H9 (cell line): Measurements from ENCODE around the gene NTRK3. TPM values are rescaled to one million over a fixed set of nuclear protein-coding genes. Genes with fewer than 3 reads are reported as not detected.

ENCODE experiments used
- DNase-seq: peaks from one replicate; pipeline ENCODE4 v3.0.0-alpha.2; 2017
- H2AFZ ChIP-seq: one replicate; pipeline ENCODE4 v1.6.1; 2013; ENCODE audit warnings: mild to moderate bottlenecking, low read length, control low read depth, moderate library complexity
- H2AK5ac ChIP-seq: 2 replicates; pipeline ENCODE4 v1.6.1; 2013; ENCODE audit warnings: low read length, control low read depth, mixed read lengths; ENCODE audit not compliant: insufficient read length
- H2BK120ac ChIP-seq: one replicate; pipeline ENCODE4 v1.6.1; 2013; ENCODE audit warnings: low read depth, mild to moderate bottlenecking, low read length, control low read depth, inconsistent platforms; ENCODE audit not compliant: poor library complexity, severe bottlenecking
- H2BK12ac ChIP-seq: 2 replicates; pipeline ENCODE4 v1.6.1; 2013; ENCODE audit warnings: low read length, control low read depth, mixed read lengths, low read depth; ENCODE audit not compliant: insufficient read length
- H2BK15ac ChIP-seq: 2 replicates; pipeline ENCODE4 v1.6.1; 2013; ENCODE audit warnings: low read depth, low read length, control low read depth
- H2BK20ac ChIP-seq: one replicate; pipeline ENCODE4 v1.6.1; 2013; ENCODE audit warnings: low read depth, mild to moderate bottlenecking, low read length, control low read depth, inconsistent platforms; ENCODE audit not compliant: poor library complexity, severe bottlenecking
- H2BK5ac ChIP-seq: 2 replicates; pipeline ENCODE4 v1.6.1; 2013; ENCODE audit warnings: low read length, control low read depth, mixed read lengths; ENCODE audit not compliant: insufficient read length
- H3K14ac ChIP-seq: 2 replicates; pipeline ENCODE4 v1.6.1; 2013; ENCODE audit warnings: low read length, control low read depth; ENCODE audit not compliant: insufficient read depth
- H3K18ac ChIP-seq: 2 replicates; pipeline ENCODE4 v1.6.1; 2013; ENCODE audit warnings: low read depth, mild to moderate bottlenecking, mixed read lengths, low read length, control low read depth; ENCODE audit not compliant: insufficient read length
- H3K23ac ChIP-seq: 2 replicates; pipeline ENCODE4 v1.6.1; 2013; ENCODE audit warnings: low read length, control low read depth, mixed read lengths, low read depth; ENCODE audit not compliant: insufficient read length
- H3K23me2 ChIP-seq: 2 replicates; pipeline ENCODE4 v1.6.1; 2013; ENCODE audit warnings: low read depth, mild to moderate bottlenecking, mixed read lengths, low read length, control low read depth; ENCODE audit not compliant: insufficient read length, poor library complexity, severe bottlenecking
- H3K27ac ChIP-seq: 2 replicates; pipeline ENCODE4 v1.5.1; 2013; ENCODE audit warnings: low read length, control low read depth, mixed read lengths, low read depth; ENCODE audit not compliant: insufficient read length
- H3K27me3 ChIP-seq: 2 replicates; pipeline ENCODE4 v1.6.1; 2013; ENCODE audit warnings: low read length, control low read depth, inconsistent platforms; ENCODE audit not compliant: insufficient read depth
- H3K4ac ChIP-seq: 2 replicates; pipeline ENCODE4 v1.6.1; 2013; ENCODE audit warnings: low read depth, mild to moderate bottlenecking, control low read depth, inconsistent platforms, low read length, moderate library complexity
- H3K4me1 ChIP-seq: 2 replicates; pipeline ENCODE4 v1.6.1; 2013; ENCODE audit warnings: low read length, control low read depth, inconsistent platforms; ENCODE audit not compliant: insufficient read depth
- H3K4me2 ChIP-seq: 2 replicates; pipeline ENCODE4 v1.6.1; 2013; ENCODE audit warnings: low read length, control low read depth, mixed read lengths; ENCODE audit not compliant: insufficient read length, insufficient read depth
- H3K56ac ChIP-seq: 2 replicates; pipeline ENCODE4 v1.6.1; 2013; ENCODE audit warnings: low read depth, mild to moderate bottlenecking, mixed read lengths, low read length, control low read depth; ENCODE audit not compliant: insufficient read length
- H3K79me1 ChIP-seq: 2 replicates; pipeline ENCODE4 v1.6.1; 2013; ENCODE audit warnings: low read depth, mild to moderate bottlenecking, moderate library complexity, low read length, control low read depth, inconsistent platforms; ENCODE audit not compliant: insufficient read depth, poor library complexity, severe bottlenecking
- H3K79me2 ChIP-seq: 2 replicates; pipeline ENCODE4 v1.6.1; 2013; ENCODE audit warnings: low read length, control low read depth, inconsistent platforms; ENCODE audit not compliant: insufficient read depth
- H3K9ac ChIP-seq: 2 replicates; pipeline ENCODE4 v1.6.1; 2013; ENCODE audit warnings: low read length, control low read depth, mixed read lengths; ENCODE audit not compliant: insufficient read length; ENCODE audit errors: extremely low read depth
- H3K9me3 ChIP-seq: one replicate; pipeline ENCODE4 v1.6.1; 2013; ENCODE audit warnings: low read depth, low read length, inconsistent platforms; ENCODE audit not compliant: control insufficient read depth
- H3T11ph ChIP-seq: one replicate; pipeline ENCODE4 v1.6.1; 2013; ENCODE audit warnings: mild to moderate bottlenecking, low read length, control low read depth, inconsistent platforms
- H4K20me1 ChIP-seq: one replicate; pipeline ENCODE4 v1.6.1; 2013; ENCODE audit not compliant: control insufficient read depth, insufficient read length, insufficient read depth
- H4K5ac ChIP-seq: 2 replicates; pipeline ENCODE4 v1.6.1; 2013; ENCODE audit warnings: low read depth, mild to moderate bottlenecking, mixed read lengths, low read length, control low read depth; ENCODE audit not compliant: insufficient read length
- H4K8ac ChIP-seq: replicated peaks from 2 replicates; pipeline ENCODE4 v1.6.1; 2013; ENCODE audit warnings: low read length, control low read depth, mixed read lengths, low read depth; ENCODE audit not compliant: insufficient read length
- H4K91ac ChIP-seq: 2 replicates; pipeline ENCODE4 v1.6.1; 2013; ENCODE audit warnings: low read depth, mild to moderate bottlenecking, moderate library complexity, mixed read lengths, low read length, control low read depth; ENCODE audit not compliant: insufficient read length
- H3K27ac Mint-ChIP-seq, 3 experiments: 2 replicates in 2 of 3; 3 replicates in 1 of 3; pipeline ENCODE4 v1.8.0; 2020 to 2021; ENCODE audit warnings: mixed read lengths in 3 of 3, mild to moderate bottlenecking in 1 of 3, moderate library complexity in 1 of 3
- H3K27me3 Mint-ChIP-seq: 2 replicates; pipeline ENCODE4 v1.8.0; 2021; ENCODE audit warnings: low read depth, mild to moderate bottlenecking, moderate library complexity, mixed read lengths
- H3K36me3 Mint-ChIP-seq, 3 experiments: 2 replicates in 2 of 3; 3 replicates in 1 of 3; pipeline ENCODE4 v1.8.0; 2020 to 2021; ENCODE audit warnings: low read depth in 3 of 3, mixed read lengths in 3 of 3; ENCODE audit not compliant: insufficient read depth in 1 of 3
- H3K4me1 Mint-ChIP-seq, 2 experiments: 2 replicates each; pipeline ENCODE4 v1.8.0; 2020; ENCODE audit warnings: mixed read lengths in 2 of 2
- H3K4me3 Mint-ChIP-seq, 2 experiments: 2 replicates in 1 of 2; 3 replicates in 1 of 2; pipeline ENCODE4 v1.8.0; 2020 to 2021; ENCODE audit warnings: mild to moderate bottlenecking in 2 of 2, mixed read lengths in 2 of 2, moderate library complexity in 1 of 2
- H3K9me3 Mint-ChIP-seq, 2 experiments: 2 replicates in 1 of 2; 3 replicates in 1 of 2; pipeline ENCODE4 v1.8.0; 2020; ENCODE audit warnings: mild to moderate bottlenecking in 2 of 2, mixed read lengths in 2 of 2, moderate library complexity in 1 of 2
- CTCF ChIP-seq: fragments of 200-600 bp; sonication (generic); conservative IDR thresholded peaks from 3 replicates; pipeline ENCODE4 v1.8.0; 2021; ENCODE audit warnings: antibody characterized with exemption, mild to moderate bottlenecking
- WGBS: extraction: QIAGEN DNeasy Blood & Tissue Kit; methylation state at CpG from one replicate; pipeline ENCODE4 v1.1.7; 2013; ENCODE audit warnings: missing lambda C conversion rate, low lambda C conversion rate, mixed read lengths; ENCODE audit not compliant: insufficient read length; ENCODE audit errors: extremely low coverage; 5-methylcytosine and 5-hydroxymethylcytosine counted together
- total RNA-seq: library from RNA; stranded (reverse); gene quantifications from 2 replicates; pipeline ENCODE4 v1.2.1, GENCODE V29; 2021

The NTRK3 gene
- total RNA-seq, 1 experiment from 2014 or later = 2.5 TPM

- H3K9me3 ChIP-seq = no peaks in the 10 kb centered on the region
- Mint-ChIP-seq H3K4me1 (peaks cover 3 to 7% of the 10 kb centered on the region in 2 experiments; a peak in 2 of 4 replicates), H3K9me3 (no peaks in the 10 kb centered on the region), H3K4me3 (no peak overlapping the region), H3K36me3 (no peaks in the 10 kb centered on the region), H3K27me3 (peaks cover 3% of the 10 kb centered on the region), H3K27ac (no peak overlapping the region)
- no peaks in the 10 kb centered on the region for H3K27me3 ChIP-seq
- no peak overlapping the region for H3K4ac ChIP-seq
- no peak overlapping the region for H2AK5ac ChIP-seq
- H2BK20ac ChIP-seq = no peak overlapping the region
- no peak overlapping the region for H4K8ac ChIP-seq
- no peak overlapping the region for H3K4me2 ChIP-seq
- H3K9ac ChIP-seq = no peak overlapping the region
- H3T11ph ChIP-seq = no peak overlapping the region
- no peak overlapping the region for H2AFZ ChIP-seq
- H2BK120ac ChIP-seq = no peak overlapping the region
- no peak overlapping the region for H2BK5ac ChIP-seq
- no peak overlapping the region for H3K27ac ChIP-seq
- DNase-seq = no peak
- TF ChIP-seq CTCF = no peak
- no peak overlapping the region for H3K18ac ChIP-seq
- no peak overlapping the region for H4K91ac ChIP-seq
- no peak overlapping the region for H3K14ac ChIP-seq
- H3K4me1 ChIP-seq = no peaks in the 10 kb centered on the region
- no CpG with 5 or more reads among the region's 3 CpGs for WGBS
- no peaks in the 10 kb centered on the region for H4K20me1 ChIP-seq
- H3K23ac ChIP-seq = no peak overlapping the region
- H3K79me1 ChIP-seq = no peaks in the 10 kb centered on the region
- H3K56ac ChIP-seq = no peak overlapping the region
- no peaks in the 10 kb centered on the region for H3K79me2 ChIP-seq
- no peak overlapping the region for H4K5ac ChIP-seq
- no peak overlapping the region for H2BK12ac ChIP-seq
- H3K23me2 ChIP-seq = no peaks in the 10 kb centered on the region
- H2BK15ac ChIP-seq = no peak overlapping the region
Measured at GRCh38 chr15:87901926-87902690, 354.4 kb downstream of the NTRK3 start.
